Measurements from ENCODE around the gene CST7.
"Not testable (repeated sequence)": the region's sequence is repeated elsewhere in the genome, so short reads cannot be mapped to it uniquely, and the experiment has no call there.

CST7 gene, protein sequence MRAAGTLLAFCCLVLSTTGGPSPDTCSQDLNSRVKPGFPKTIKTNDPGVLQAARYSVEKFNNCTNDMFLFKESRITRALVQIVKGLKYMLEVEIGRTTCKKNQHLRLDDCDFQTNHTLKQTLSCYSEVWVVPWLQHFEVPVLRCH
- 25.0 to 25.3 reads per million in 2 donors for total RNA-seq

DNA sequence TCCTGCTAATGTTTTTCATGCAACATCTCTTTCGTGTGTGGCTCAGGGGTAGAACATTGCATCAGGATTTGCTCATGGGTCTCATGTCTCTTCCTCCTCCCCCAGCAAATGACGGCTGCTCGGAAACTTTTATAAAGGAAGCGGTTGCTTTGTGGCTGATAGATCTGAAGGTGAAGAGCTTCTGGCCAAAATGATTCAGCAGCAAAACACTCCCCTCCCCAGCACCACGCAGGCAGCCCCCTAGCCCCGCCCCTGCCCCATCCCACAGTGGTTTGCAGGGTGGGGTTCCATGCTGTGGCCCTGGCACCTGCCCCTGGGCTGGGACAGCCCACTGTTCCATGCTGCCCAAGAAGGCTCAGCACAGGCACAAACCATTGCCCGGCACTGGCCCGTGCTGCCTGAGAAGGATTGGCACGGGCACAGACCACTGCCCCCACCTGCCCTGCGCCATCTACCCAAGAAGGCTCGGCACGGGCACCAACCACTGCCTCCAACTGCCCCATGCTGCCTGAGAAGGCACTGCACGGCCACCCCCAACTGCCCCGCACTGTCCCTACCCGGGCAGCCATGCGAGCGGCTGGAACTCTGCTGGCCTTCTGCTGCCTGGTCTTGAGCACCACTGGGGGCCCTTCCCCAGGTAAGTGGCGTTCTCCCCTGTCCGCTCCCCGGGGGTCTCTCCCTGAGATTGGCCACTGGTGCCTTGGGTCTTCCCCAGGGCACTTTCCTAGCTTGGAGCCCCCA, at the start of gene CST7:
Gene CST7 (plus strand): TSS at position 331 of the 741 bp plus-strand sequence. CDS start 237 bp downstream, at position 568.
- peak; percentile 75 for DNase-seq

DNA sequence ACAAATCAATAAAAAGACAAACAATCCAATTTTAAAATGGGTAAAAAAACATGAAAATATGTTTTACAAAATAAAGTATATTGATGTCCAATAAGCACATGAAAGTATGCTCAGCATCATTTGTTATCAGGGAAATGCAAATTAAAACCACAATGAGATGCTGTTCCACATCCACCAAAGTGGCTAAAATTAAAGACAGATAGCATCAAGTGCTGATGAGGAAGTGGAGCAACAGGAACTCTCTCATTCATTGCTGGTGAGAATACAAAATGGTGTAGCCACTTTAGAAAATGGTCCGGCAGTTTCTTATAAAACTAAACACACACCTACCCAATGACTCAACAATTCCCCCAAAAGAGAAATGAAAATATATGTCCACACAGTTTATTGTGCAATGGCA, 42.3 kb upstream of the CST7 start:
- DNase-seq, result no peak

DNA sequence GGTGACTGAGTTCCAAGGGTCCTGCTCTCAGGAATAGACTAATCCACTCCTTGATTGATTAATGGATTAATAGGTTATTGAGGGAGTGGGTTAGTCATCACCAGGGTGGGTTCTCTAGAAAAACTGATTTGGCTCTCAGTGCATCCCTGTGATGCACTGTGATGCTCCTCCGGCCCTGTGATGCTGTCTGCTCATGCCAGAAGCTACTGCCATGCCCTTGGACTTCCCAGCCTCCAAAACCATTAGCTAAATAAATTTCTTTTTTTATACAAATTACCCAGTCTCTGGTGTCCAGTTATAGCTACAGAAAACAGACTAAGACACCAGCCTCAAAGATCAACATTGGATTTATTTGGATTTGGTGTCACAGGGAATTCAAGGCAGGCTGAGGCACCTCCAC, 40.4 kb upstream of the CST7 start:
- no peak for DNase-seq

DNA sequence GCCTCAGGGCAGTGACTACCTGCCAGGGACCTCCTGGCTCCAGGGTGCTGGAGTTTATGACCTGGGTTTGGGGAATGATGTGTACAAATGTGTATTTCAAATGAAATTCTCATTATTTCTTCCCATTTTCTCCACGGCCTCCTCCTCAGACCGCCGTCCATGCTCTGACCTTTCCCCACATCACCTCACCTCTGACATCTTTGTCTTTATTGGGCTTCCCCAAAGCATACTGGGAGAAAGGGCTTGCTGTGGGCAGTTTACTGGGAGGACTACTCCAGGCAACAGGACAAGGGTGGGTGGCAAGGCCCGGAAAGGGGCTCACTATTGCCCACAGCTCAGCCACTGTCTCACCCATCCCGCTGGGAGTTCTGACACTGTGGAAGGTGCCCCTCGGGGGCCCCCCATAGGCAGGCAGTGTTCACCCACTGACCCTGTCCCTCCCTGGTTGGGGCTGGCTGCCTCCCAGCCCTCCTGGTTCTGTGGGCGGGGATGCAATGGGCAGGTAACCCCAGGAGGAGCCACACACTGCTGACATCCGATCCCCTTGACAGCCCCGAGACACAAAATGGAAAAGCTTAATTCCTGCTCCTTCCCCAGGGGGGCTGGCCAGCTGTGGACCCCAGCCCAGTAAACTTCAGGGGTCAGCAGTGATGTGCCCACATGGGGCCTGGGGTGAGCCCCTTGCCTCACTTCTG, 39.8 kb upstream of the CST7 start:
- no peak for DNase-seq

DNA sequence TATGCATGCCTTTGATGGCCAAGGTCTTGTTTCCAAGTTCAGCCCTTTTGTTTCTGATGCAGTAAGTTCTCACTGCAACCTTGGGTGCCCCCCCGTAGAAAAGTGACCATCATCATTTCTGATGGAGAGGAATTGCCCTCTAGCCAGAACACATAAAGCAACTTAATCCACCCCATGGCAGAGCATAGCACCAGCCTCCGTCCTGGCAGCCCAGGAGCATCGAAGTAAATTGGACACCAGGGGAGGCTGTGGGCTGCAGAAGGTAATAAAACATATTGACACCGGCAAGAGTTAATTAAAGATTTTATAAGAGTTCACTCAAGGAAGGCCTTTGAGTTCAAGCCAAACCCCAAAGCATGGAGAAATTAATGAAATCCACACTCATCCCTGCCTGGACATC, 39.2 kb upstream of the CST7 start:
- no peak for DNase-seq

DNA sequence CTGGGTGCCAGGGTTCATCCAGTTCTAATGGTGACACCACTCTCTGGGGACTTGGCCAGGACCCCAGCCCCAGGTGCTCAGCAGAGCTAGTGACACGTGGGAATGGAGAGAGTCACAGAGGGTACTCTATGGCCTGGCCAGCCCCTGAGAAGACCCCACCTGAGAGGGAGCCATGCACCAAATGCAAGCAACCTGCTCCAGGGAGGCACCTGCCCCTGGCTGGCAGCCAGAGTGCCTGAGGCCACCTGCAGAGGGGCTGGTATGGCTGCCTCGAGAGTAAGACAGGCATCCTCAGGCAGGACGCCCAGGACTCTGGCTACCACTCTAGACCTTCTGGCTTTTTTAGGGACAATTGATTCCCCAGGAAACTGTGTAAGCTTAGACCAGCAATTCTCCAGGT, 38.6 kb upstream of the CST7 start:
- no peak for DNase-seq

DNA sequence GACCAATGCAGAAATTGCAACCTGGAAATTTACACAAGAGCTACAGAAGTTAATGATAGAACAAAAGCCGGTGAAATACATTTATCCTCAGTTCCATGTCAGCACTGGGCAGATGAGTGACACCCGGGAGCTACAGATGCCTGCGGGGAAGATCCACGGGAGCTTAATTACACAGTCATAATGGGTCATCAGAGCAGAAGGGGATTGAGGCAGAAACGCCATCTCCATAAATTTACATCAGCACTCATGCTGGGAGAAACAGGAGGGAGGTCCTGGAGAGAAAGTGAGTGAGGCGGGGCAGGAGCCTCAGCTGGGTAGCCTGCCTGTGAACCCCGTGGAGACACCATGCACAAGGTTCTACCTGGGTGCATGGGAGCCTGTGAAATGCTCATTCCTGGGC, 37.6 kb upstream of the CST7 start:
- DNase-seq, result no peak

DNA sequence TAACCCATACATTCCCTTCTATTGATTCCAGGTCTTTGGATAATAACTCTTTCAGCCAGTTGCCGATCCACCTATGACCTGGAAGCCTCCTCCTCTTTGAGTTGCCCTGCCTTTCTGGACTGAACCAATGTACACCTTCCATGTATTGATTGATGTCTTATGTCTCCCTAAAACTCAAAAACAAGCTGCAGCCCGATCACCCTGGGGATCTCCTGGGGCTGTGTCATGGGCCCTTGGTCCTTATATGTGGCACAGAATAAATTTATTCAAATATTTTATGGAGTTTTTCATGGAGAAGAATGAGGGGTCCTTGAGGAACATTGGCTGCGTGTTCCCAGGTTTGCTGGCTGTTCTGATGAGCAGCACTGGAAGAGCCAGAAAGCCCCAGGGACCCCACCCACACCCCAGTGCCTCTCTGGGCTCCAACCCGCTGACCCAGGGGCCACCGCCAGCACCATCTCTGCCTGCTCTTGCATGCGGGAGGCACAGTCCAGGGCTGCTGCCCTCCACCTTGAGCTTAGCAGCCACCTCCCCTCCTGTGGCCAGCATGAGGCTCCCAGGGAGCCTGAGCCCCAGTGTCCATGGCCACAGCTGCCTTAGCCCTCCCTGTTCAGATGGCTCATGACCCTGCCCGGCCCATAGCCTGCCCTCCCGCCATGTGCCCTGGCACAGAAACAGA, 36.5 kb upstream of the CST7 start:
- no peak for DNase-seq

DNA sequence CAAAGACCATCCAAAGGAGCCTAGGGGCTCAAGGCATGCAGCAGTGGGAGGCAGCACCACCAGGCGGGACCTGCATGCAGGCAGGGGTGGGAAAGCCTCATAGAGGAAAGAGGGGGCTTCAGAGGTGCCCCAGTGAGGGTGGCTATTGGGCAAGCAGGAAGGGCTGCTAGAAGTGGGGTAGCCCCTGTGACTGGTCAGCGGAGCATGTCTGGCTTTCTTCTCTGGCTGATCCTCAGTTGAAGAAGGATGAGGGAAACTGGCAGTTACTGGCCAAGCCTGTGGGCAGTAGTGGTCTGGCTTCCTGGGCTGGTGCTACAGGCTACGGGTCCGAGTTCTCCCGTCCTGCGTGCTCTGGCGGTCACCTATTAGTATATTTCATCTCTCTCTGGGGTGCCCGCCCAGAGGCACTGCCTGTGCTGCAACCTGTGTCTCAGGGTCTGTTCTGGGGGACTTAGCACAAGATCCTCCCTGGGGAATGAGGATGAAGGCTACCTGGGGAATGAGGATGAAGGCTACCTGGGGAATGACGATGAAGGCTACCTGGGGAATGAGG, 35.9 kb upstream of the CST7 start:
- DNase-seq, result no peak

DNA sequence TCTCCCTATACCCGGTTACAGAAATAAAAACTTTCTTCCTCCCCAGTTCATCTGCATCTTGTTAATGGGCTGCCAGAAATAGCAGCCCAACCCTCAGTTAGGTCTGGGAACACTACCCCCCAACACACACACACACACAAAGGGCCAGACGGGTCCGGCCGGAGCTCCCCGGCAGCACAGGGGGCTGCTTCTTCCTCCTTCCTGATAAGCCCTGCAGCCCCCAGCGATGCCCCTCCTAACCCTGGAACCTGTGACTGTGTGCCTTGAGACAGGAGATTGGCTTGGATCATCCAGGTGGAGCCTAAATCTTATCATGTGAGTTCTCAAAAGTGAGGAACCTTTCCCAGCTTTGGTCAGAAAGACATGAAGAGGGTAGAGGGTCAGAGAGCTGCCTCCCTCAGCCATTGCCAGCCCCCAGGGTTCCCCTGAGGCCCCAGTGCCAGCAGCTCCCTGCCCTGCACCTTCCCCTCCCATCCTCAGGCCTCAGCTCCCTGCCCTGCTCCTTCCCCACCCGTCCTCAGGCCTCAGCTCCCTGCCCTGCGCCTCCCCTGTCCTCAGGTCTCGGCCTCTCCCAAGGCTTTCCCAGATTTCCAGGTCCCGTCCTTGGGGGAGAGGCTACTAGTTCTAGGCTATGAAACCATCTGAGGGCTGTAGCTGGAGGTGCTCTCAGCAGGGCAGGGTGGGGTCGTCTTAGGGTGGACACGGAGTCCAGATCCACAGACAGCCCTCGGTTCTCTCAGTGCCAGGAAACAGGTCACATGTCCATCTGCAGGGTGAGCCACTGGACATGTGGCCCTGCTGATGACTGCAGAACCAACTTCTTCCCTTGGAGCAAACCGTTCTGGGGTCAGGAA, 34.5 kb upstream of the CST7 start:
- no peak for DNase-seq

DNA sequence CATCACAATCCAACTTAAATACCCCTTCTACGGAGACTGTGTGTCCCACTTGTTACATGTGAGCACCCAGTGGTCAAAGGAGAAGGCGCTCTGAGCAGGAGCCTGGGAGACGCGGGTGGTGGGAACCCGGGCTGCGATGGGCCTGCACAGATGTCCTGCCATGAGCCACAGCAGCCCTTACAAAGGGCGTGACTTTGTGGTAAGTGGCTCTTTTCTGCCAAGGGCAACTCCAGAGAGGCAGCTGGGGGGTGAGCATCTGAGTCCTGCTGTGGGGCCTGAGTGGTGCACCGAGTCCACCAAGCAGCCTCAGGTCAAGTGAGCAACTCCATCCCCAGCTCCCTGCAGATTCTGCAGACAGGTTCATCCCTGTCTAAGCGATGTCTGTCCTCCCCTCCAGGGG, 33.6 kb upstream of the CST7 start:
- DNase-seq, result no peak

DNA sequence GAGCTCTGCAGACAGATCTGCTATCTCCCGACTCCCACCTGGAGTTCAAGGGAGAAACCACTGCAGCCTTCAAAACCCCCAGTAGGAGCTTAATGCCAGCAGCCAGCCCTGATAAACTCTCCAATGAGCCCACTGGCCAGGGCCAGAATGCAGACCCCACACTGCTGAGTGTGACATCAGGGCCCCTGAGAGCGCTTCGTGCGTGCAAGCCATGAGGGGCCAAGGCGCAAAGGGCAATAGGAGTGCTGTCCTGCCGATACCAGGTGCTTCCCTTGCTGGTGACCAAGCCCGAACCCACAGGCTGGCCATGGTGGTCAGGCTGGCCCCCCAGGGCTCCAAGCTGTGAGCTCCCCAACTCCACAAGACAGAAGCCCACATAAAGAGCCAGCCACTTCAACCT, 33.2 kb upstream of the CST7 start:
- no peak for DNase-seq

DNA sequence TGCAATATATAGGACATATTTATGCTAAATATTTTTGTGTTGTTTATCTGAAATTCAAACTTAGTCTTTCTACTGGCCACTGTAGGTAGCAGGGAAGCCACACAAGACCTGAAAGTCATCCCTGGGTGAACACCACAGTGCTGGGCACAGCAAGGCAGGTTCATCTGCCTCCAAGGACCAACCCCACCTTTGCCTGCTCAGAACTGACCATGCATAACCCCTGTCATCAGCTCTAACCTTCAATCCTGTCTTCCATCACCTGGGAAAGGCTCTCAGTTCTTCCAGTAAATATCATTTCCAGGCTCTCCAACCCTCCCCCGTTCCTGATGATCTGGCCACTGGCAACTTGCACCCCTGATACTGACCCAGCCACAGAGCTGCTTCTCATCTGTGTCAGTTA, 32.7 kb upstream of the CST7 start:
- no peak for DNase-seq

DNA sequence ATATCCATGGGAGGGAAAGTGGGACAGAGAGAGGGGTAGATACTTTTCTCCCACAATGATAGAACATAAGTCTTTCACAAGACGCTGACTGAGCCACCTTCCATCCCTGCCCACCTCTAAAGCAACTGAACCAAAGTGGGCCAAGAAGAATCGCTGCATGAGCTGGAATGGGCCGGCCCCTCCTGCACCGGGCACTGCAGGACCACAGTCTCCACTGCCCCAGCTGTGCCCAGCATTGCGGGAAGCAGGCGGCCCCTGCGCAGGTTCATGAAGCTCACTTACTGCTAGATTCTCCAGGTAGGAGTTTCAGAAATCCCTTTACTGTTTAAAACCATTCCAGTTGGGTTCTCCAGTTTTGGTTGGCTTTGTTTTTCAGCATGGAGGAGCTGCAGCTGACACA, 32.0 kb upstream of the CST7 start:
- no peak for DNase-seq

DNA sequence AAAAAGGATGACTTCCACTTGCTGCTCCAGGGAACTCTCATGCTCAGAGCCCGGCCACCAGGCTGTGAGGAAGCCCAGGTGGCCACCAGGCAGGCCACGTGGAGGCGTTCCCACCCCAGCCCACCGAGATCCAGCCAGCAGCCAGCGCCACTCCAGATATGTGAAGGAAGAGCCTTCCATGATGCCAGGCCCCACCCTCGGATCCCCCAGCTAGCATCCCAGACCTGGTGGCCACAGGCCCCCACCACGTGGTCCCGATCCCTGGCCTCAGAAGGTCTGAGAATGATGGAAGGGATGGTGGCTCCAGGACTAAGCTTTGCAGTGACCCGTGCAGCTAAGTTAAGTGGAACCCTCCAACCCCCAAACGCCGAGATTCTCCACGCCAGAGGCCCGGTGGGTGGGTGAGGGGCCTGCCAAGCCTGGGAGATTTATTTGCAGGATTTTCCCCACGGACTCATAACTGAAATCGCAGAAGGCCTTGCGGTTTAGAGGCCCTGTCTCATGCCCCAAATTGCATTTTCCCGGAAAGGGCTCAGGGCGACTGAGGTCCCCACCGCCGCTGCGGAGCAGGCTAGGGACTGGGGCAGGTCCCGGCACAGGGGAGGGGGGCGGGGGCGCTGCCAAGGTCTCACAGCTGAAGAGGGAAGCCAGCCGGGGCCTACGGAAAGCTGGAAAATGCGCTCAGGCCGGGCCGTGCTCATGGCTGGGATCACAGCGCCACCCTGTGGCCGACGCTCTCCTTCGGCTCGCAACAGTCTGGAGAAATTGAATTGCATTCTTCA, 31.1 kb upstream of the CST7 start:
- DNase-seq, result peak; percentile 33

DNA sequence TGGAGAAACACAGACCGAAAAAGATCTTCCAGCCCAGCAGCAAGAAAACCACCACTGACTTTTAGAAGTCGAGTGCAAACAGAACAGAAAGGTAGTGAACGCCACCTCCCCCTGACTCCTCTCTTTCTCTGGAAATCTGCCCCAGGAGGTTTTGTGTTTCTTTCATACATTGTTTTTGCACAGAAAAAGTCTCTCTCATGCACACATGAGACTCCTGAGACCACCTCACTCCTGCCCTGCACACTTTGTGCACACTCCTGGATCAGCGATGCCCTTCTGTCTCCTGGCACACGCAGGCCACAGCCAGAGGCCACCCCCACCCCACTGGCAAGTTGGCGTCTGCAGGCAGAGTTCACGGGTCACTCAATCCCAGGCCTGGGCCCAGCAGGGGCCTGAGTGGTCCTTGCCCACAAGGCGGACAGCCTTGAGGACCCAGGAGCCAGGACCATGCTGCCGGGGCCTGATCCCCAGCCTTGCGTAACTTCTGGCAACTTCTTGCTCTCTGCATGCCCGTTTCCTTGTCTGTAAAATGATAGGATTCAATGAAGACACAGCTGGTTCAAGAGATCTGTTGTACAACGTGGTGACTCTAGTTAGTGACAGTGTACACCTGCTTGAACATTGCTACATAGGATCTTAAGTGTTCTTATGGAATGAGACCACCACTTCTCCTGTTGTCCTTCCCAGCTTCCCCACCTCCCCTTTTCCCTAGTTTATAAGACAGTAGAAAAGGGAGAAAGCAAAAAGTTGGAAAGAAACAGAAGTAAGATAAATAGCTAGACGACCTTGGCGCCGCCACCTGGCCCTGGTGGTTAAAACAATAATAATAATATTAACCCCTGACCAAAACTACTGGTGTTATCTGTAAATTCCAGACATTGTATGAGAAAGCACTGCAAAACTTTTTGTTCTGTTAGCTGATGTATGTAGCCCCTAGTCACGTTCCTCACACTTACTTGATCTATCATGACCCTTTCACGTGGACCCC, 30.2 kb upstream of the CST7 start:
- no peak for DNase-seq

DNA sequence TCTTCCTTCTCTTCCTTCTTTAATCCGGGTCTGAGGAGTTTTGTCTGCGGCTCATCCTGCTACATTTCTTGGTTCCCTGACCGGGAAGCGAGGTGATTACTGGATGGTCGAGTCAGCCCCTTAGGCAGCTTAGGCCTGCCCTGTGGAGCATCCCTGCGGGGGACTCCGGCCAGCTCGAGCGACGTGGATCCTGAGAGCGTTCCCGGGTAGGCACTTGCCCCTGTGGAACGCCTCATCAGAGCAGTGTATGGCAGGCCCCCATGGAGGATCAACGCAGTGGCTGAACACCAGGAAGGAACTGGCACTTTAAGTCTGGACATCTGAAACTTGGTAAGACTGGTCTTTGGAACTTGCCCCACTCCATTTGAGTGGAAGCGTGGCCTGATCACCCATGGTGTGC, 29.4 kb upstream of the CST7 start:
- not testable (repeated sequence) for DNase-seq

DNA sequence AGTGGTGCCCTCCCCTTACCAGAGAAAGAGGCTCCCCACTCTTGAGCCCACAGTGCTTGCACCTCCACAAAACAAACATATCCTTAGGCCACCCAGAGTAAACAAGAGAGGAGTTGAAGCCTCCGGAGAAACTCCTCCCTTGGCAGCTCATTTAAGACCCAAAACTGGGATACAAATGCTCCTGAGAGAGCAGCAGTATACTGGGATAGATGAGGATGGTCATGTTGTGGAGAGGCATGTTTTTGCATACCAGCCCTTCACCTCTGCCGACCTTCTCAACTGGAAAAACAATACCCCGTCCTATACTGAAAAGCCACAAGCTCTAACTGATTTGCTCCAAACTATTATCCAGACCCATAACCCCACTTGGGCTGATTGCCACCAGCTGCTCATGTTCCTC, 28.4 kb upstream of the CST7 start:
- DNase-seq, result not testable (repeated sequence)

DNA sequence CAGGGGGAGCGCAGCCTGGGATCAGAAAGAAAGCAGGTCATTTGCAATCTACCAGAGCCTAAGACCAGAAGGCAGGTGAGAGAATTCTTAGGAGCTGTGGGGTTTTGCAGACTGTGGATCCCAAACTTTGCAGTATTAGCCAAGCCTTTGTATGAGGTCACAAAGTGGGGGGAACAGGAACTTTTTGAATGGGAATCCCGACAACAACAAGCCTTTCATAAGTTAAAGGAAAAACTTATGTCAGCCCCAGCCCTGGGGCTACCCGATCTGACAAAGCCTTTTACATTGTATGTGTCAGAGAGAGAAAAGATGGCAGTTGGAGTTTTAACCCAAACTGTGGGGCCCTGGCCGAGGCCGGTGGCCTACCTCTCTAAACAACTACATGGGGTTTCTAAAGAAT, 19.8 kb upstream of the CST7 start:
- not testable (repeated sequence) for DNase-seq
